ENCODE data around the gene ACTR3C. TPM values are rescaled to one million over a fixed set of nuclear protein-coding genes. Genes with fewer than 3 reads are reported as not detected.
A peak's percentile ranks its signal among the peaks of the same experiment; 100 is the strongest.

Gene ACTR3C
- total RNA-seq, 1 experiment from 2014 or later = 4.5 TPM

GRCh38 chr7:150371996-150372270 lies 48.6 kb upstream of the ACTR3C start:
- Histone ChIP-seq H3K27me3 (replicated peaks; ENCODE audit: insufficient read depth, low read depth, low read length, poor library complexity) (no peaks in the 10 kb centered on the region), H3K36me3 (ENCODE audit: insufficient read depth, low read length, poor library complexity, severe bottlenecking) (peaks cover 28% of the 10 kb centered on the region), H3K9me3 (ENCODE audit: low read depth, low read length, poor library complexity, severe bottlenecking) (no peaks in the 10 kb centered on the region), H3K4me1 (ENCODE audit: insufficient read depth, low read length, poor library complexity, severe bottlenecking) (peaks cover 32% of the 10 kb centered on the region), H3K27ac (ENCODE audit: low read depth, low read length, poor library complexity, severe bottlenecking) (no peak overlapping the region), H3K4me3 (ENCODE audit: low read depth, low read length, poor library complexity, severe bottlenecking) (no peak overlapping the region)
- DNase-seq (ENCODE audit: low spot score) = no peak
- TF ChIP-seq EZH2 (IDR thresholded peaks at IDR 0.05; ENCODE audit: borderline replicate concordance, low read depth, low read length, poor library complexity, severe bottlenecking) (no peak), CTCF (conservative IDR thresholded peaks at IDR 0.05; ENCODE audit: low read depth, low read length) (no peak)
- CTCF ChIA-PET = no interaction called here
- POLR2A ChIA-PET (ENCODE audit: low non-redundant PET) = no interaction called here
- intact Hi-C loops (cut with micrococcal nuclease; ENCODE audit: unreplicated experiment) = no loop called here
- BruUV-seq (replicated peaks) = no TSS peak

GRCh38 chr7:150371131-150371995 lies 48.0 kb upstream of the ACTR3C start:
- POLR2A ChIA-PET (ENCODE audit: low non-redundant PET) = no interaction called here
- H3K36me3 ChIP-seq (ENCODE audit: insufficient read depth, low read length, poor library complexity, severe bottlenecking) = peaks cover 28% of the 10 kb centered on the region
- no peak for DNase-seq (ENCODE audit: low spot score)
- H3K4me3 ChIP-seq (ENCODE audit: low read depth, low read length, poor library complexity, severe bottlenecking) = no peak overlapping the region
- CTCF ChIA-PET = no interaction called here
- H3K27ac ChIP-seq (ENCODE audit: low read depth, low read length, poor library complexity, severe bottlenecking) = peak overlapping the region; percentile 97
- H3K27me3 ChIP-seq (replicated peaks; ENCODE audit: insufficient read depth, low read depth, low read length, poor library complexity) = no peaks in the 10 kb centered on the region
- intact Hi-C loops (cut with micrococcal nuclease; ENCODE audit: unreplicated experiment) = no loop called here
- no peak for TF ChIP-seq CTCF (conservative IDR thresholded peaks at IDR 0.05; ENCODE audit: low read depth, low read length)
- TF ChIP-seq EZH2 (IDR thresholded peaks at IDR 0.05; ENCODE audit: borderline replicate concordance, low read depth, low read length, poor library complexity, severe bottlenecking) = no peak
- BruUV-seq (replicated peaks) = no TSS peak
- H3K4me1 ChIP-seq (ENCODE audit: insufficient read depth, low read length, poor library complexity, severe bottlenecking) = peaks cover 30% of the 10 kb centered on the region
- H3K9me3 ChIP-seq (ENCODE audit: low read depth, low read length, poor library complexity, severe bottlenecking) = no peaks in the 10 kb centered on the region

- ChIA-PET POLR2A (ENCODE audit: low non-redundant PET) (no interaction called here), CTCF (no interaction called here)
- Histone ChIP-seq H3K27ac (ENCODE audit: low read depth, low read length, poor library complexity, severe bottlenecking) (peak overlapping the region; percentile 97), H3K4me3 (ENCODE audit: low read depth, low read length, poor library complexity, severe bottlenecking) (peak overlapping the region; percentile 96), H3K4me1 (ENCODE audit: insufficient read depth, low read length, poor library complexity, severe bottlenecking) (peaks cover 23% of the 10 kb centered on the region), H3K36me3 (ENCODE audit: insufficient read depth, low read length, poor library complexity, severe bottlenecking) (peaks cover 28% of the 10 kb centered on the region), H3K27me3 (replicated peaks; ENCODE audit: insufficient read depth, low read depth, low read length, poor library complexity) (no peaks in the 10 kb centered on the region), H3K9me3 (ENCODE audit: low read depth, low read length, poor library complexity, severe bottlenecking) (no peaks in the 10 kb centered on the region)
- TF ChIP-seq EZH2 (IDR thresholded peaks at IDR 0.05; ENCODE audit: borderline replicate concordance, low read depth, low read length, poor library complexity, severe bottlenecking) = no peak
- TSS peak; percentile 23 for BruUV-seq (replicated peaks)
- DNase-seq (ENCODE audit: low spot score) = no peak
- intact Hi-C loops (cut with micrococcal nuclease; ENCODE audit: unreplicated experiment) = no loop called here
These were observed 47.3 kb upstream of the ACTR3C start for GRCh38 chr7:150370612-150371071.
